HepG2 (cell line): Measurements from ENCODE around the gene TUBG1. TPM values are rescaled to one million over a fixed set of nuclear protein-coding genes. Genes with fewer than 3 reads are reported as not detected.

ENCODE experiments used
- CHD4 ChIP-seq: fragments of 200-600 bp; sonication (generic); IDR thresholded peaks from 2 replicates; pipeline ENCODE4 v1.7.0; 2017; ENCODE audit warnings: mild to moderate bottlenecking, low read length, borderline replicate concordance
- FOXO1 ChIP-seq: sonication (generic); formaldehyde crosslinking; IDR thresholded peaks from 2 replicates; pipeline ENCODE4 v1.4.0; 2020; ENCODE audit warnings: missing genetic modification reagents
- GTF2F1 ChIP-seq: fragments of 150-350 bp; IDR thresholded peaks from 2 replicates; pipeline ENCODE4 v1.6.1; 2014; ENCODE audit warnings: low read length
- HOXA5 ChIP-seq: sonication (generic); formaldehyde crosslinking; IDR thresholded peaks from 2 replicates; pipeline ENCODE4 v1.4.0; 2020; ENCODE audit warnings: missing genetic modification reagents
- JUND ChIP-seq: sonication (generic); formaldehyde crosslinking; IDR thresholded peaks from 2 replicates; pipeline ENCODE4 v1.8.0; 2022; ENCODE audit warnings: mild to moderate bottlenecking, missing genetic modification reagents
- KDM4B ChIP-seq: sonication (generic); formaldehyde crosslinking; IDR thresholded peaks from 2 replicates; pipeline ENCODE4 v1.4.0; 2020; ENCODE audit warnings: missing genetic modification reagents
- MAX ChIP-seq: IDR thresholded peaks from 2 replicates; pipeline ENCODE4 v1.6.1; 2012; ENCODE audit warnings: inconsistent platforms
- MED13 ChIP-seq: sonication (generic); formaldehyde crosslinking; IDR thresholded peaks from 2 replicates; pipeline ENCODE4 v1.5.0; 2020; ENCODE audit warnings: missing genetic modification reagents
- MLLT10 ChIP-seq: sonication (generic); formaldehyde crosslinking; IDR thresholded peaks from 2 replicates; pipeline ENCODE4 v1.4.0; 2020; ENCODE audit warnings: missing genetic modification reagents
- NFAT5 ChIP-seq: sonication (generic); formaldehyde crosslinking; IDR thresholded peaks from 2 replicates; pipeline ENCODE4 v1.4.0; 2020; ENCODE audit warnings: missing genetic modification reagents
- NFATC3 ChIP-seq: sonication (generic); formaldehyde crosslinking; IDR thresholded peaks from 2 replicates; pipeline ENCODE4 v1.5.1; 2020; ENCODE audit warnings: mild to moderate bottlenecking, missing genetic modification reagents
- SALL2 ChIP-seq: sonication (generic); formaldehyde crosslinking; IDR thresholded peaks from 2 replicates; pipeline ENCODE4 v1.8.1; 2023; ENCODE audit warnings: mild to moderate bottlenecking, missing genetic modification reagents, inconsistent platforms
- TBX3 ChIP-seq: fragments of 450-650 bp; IDR thresholded peaks from 2 replicates; pipeline ENCODE4 v1.6.1; 2017; ENCODE audit warnings: antibody characterized with exemption, mild to moderate bottlenecking, inconsistent platforms, borderline replicate concordance
- ZC3H4 ChIP-seq: sonication (generic); formaldehyde crosslinking; IDR thresholded peaks from 2 replicates; pipeline ENCODE4 v1.4.0; 2020; ENCODE audit warnings: missing genetic modification reagents, borderline replicate concordance
- ZFP37 ChIP-seq: sonication (generic); formaldehyde crosslinking; IDR thresholded peaks from 2 replicates; pipeline ENCODE4 v1.4.0; 2020; ENCODE audit warnings: missing genetic modification reagents, borderline replicate concordance
- ZMYM3 ChIP-seq: sonication (generic); formaldehyde crosslinking; IDR thresholded peaks from 2 replicates; pipeline ENCODE4 v1.5.1; 2020; ENCODE audit warnings: mild to moderate bottlenecking, missing genetic modification reagents
- ZNF33B ChIP-seq: sonication (generic); formaldehyde crosslinking; IDR thresholded peaks from 2 replicates; pipeline ENCODE4 v1.5.1; 2020; ENCODE audit warnings: mild to moderate bottlenecking, missing genetic modification reagents
- ZNF430 ChIP-seq: sonication (generic); formaldehyde crosslinking; IDR thresholded peaks from 2 replicates; pipeline ENCODE4 v1.9.0; 2021; ENCODE audit warnings: mild to moderate bottlenecking, missing genetic modification reagents
- ZNF468 ChIP-seq: sonication (generic); formaldehyde crosslinking; IDR thresholded peaks from 2 replicates; pipeline ENCODE4 v1.8.0; 2022; ENCODE audit warnings: mild to moderate bottlenecking, moderate library complexity, missing genetic modification reagents
- ZNF598 ChIP-seq: sonication (generic); formaldehyde crosslinking; IDR thresholded peaks from 2 replicates; pipeline ENCODE4 v1.5.1; 2020; ENCODE audit warnings: mild to moderate bottlenecking, missing genetic modification reagents, borderline replicate concordance
- ZNF605 ChIP-seq: sonication (generic); formaldehyde crosslinking; IDR thresholded peaks from 2 replicates; pipeline ENCODE4 v1.8.0; 2022; ENCODE audit warnings: mild to moderate bottlenecking, missing genetic modification reagents
- ZNF766 ChIP-seq: sonication (generic); formaldehyde crosslinking; IDR thresholded peaks from 2 replicates; pipeline ENCODE4 v1.5.0; 2020; ENCODE audit warnings: missing genetic modification reagents, borderline replicate concordance
- ZNF780A ChIP-seq: sonication (generic); formaldehyde crosslinking; IDR thresholded peaks from 2 replicates; pipeline ENCODE4 v1.8.0; 2022; ENCODE audit warnings: mild to moderate bottlenecking, missing genetic modification reagents, moderate library complexity
- ZXDC ChIP-seq: sonication (generic); formaldehyde crosslinking; IDR thresholded peaks from 2 replicates; pipeline ENCODE4 v1.5.0; 2020; ENCODE audit warnings: mild to moderate bottlenecking, missing genetic modification reagents
- polyA plus RNA-seq, 8 experiments: library from polyadenylated mRNA; depleted of rRNA in 3 of 8; stranded (reverse) in 7 of 8; unstranded in 1 of 8; fragments of >200 nt; fragmentation: Illumina TruSeq in 4 of 8; extraction: Trizol in 4 of 8; gene quantifications; 2 replicates each; pipeline versions ENCODE4 v1.2.1 to v1.2.3, GENCODE V29; 2011 to 2016; ENCODE audit warnings: low read depth in 4 of 8, missing spikeins in 1 of 8, mixed read lengths in 1 of 8; ENCODE audit not compliant: insufficient read depth in 1 of 8
- total RNA-seq, 5 experiments: library from RNA; depleted of rRNA; stranded (reverse); fragments of >200 nt; fragmentation: Illumina TruSeq; extraction: Trizol; gene quantifications; 2 replicates each; pipeline ENCODE4 v1.2.3, GENCODE V29; 2016; ENCODE audit warnings: low read depth in 1 of 5

Gene TUBG1
- total and polyA plus RNA-seq, 2 of the 13 experiments (the other 11 are each of a cell fraction or from before 2014, with no cell fraction given): 74.1 to 137 TPM

GRCh38 chr17:42563143-42563509 is 46.4 kb upstream of the TUBG1 start (continued):
- TF ChIP-seq NFAT5 (CRISPR knock-in tag) (no peak), SALL2 (CRISPR knock-in tag) (peak; percentile 61; the same call in 1 of the 2 replicates), HOXA5 (CRISPR knock-in tag) (peak; percentile 43; the same call in 1 of the 2 replicates), CHD4 (no peak), TBX3 (peak; percentile 7; the same call in 1 of the 2 replicates), JUND (CRISPR knock-in tag) (no peak; the same call in 1 of the 2 replicates), ZNF780A (no peak), ZNF468 (CRISPR knock-in tag) (0 out of 2 replicates have a peak, but pooled peaks have one; percentile 23), ZFP37 (CRISPR knock-in tag) (0 out of 2 replicates have a peak, but pooled peaks have one; percentile 47), MAX (0 out of 2 replicates have a peak, but pooled peaks have one; percentile 1), NFATC3 (CRISPR knock-in tag) (peak; percentile 44; the same call in 1 of the 2 replicates), ZNF33B (CRISPR knock-in tag) (no peak), ZXDC (CRISPR knock-in tag) (no peak), FOXO1 (CRISPR knock-in tag) (no peak), ZC3H4 (peak; percentile 39; the same call in 1 of the 2 replicates), ZNF430 (CRISPR knock-in tag) (0 out of 2 replicates have a peak, but pooled peaks have one; percentile 7), MED13 (CRISPR knock-in tag) (no peak), GTF2F1 (no peak), ZNF598 (CRISPR knock-in tag) (0 out of 2 replicates have a peak, but pooled peaks have one; percentile 7), ZMYM3 (no peak), KDM4B (CRISPR knock-in tag) (no peak), MLLT10 (CRISPR knock-in tag) (no peak), ZNF766 (CRISPR knock-in tag) (no peak; the same call in 1 of the 2 replicates), ZNF605 (CRISPR knock-in tag) (no peak)
